Heart right ventricle (tissue), 16 donors: ENCODE measurements around the gene SCRN3. TPM values are rescaled to one million over a fixed set of nuclear protein-coding genes. Genes with fewer than 3 reads are reported as not detected.

ENCODE experiments used
- ATAC-seq, 8 donors: fragments of 200-7000 bp; cut with Tn5 transposase; one replicate each; pipeline ENCODE4 v1.9.1; 2020; ENCODE audit warnings: mild to moderate bottlenecking in 8 of 8, moderate library complexity in 8 of 8, moderate number of reproducible peaks in 1 of 8
- DNase-seq, 2 donors: peaks; one replicate each; pipeline ENCODE4 v3.0.0-alpha.2; 2020
- H3K27ac ChIP-seq, 10 donors: fragments of 200-600 bp; sonication (generic) in 2 of 10; one replicate each; pipeline versions ENCODE4 v1.5.0 to v1.8.0; 2020 to 2022; ENCODE audit warnings: mild to moderate bottlenecking in 3 of 10
- H3K27me3 ChIP-seq, 7 donors: fragments of 200-600 bp; one replicate each; pipeline ENCODE4 v1.8.0; 2021 to 2022; ENCODE audit warnings: mild to moderate bottlenecking in 2 of 7
- H3K36me3 ChIP-seq, 9 donors: fragments of 200-600 bp; sonication (generic) in 1 of 9; one replicate each; pipeline versions ENCODE4 v1.5.0 to v1.8.0; 2020 to 2022; ENCODE audit warnings: mild to moderate bottlenecking in 2 of 9
- H3K4me1 ChIP-seq, 9 donors: fragments of 200-600 bp; sonication (generic) in 1 of 9; one replicate each; pipeline versions ENCODE4 v1.5.0 to v1.8.0; 2020 to 2022; ENCODE audit warnings: mild to moderate bottlenecking in 4 of 9
- H3K4me3 ChIP-seq, 10 donors: fragments of 200-600 bp; sonication (generic) in 2 of 10; one replicate each; pipeline versions ENCODE4 v1.5.0 to v1.8.0; 2020 to 2022; ENCODE audit warnings: mild to moderate bottlenecking in 7 of 10, moderate library complexity in 2 of 10
- H3K9me3 ChIP-seq, 11 donors: fragments of 200-600 bp in 10 of 11; sonication (generic) in 2 of 11; one replicate each; pipeline versions ENCODE4 v1.5.0 to v1.8.0; 2013 to 2022; ENCODE audit warnings: mild to moderate bottlenecking in 2 of 11, control low read depth in 1 of 11, moderate library complexity in 1 of 11
- CTCF ChIP-seq, 9 donors: fragments of 200-600 bp; sonication (generic) in 2 of 9; IDR thresholded peaks; one replicate each; pipeline versions ENCODE4 v1.5.0 to v1.8.0; 2021 to 2022; ENCODE audit warnings: antibody characterized with exemption in 9 of 9, mild to moderate bottlenecking in 5 of 9, moderate library complexity in 1 of 9
- WGBS, 2 donors: extraction: QIAGEN DNeasy Blood & Tissue Kit; methylation state at CpG; one replicate each; pipeline ENCODE4 v1.1.7; 2013; ENCODE audit warnings: inconsistent platforms in 1 of 2; 5-methylcytosine and 5-hydroxymethylcytosine counted together
- intact Hi-C, 10 donors: fragments of 100-400 bp; cut with DNase I; formaldehyde crosslinking; loops; one replicate each; pipeline versions ENCODE4 v1.11.1 to v1.14.2; 2022
- polyA plus RNA-seq, 2 donors: library from polyadenylated mRNA; stranded (reverse); fragments of 200-250 nt; gene quantifications; one replicate each; pipeline ENCODE4 v1.2.3, GENCODE V29; 2013
- total RNA-seq, 10 donors: library from RNA; stranded (reverse); fragmentation: NEBNext Ultra II Directional in 3 of 10; extraction: Animal tissue kit (Norgen Biotek cat#: 25700) in 3 of 10; gene quantifications; one replicate each; pipeline versions ENCODE4 v1.2.1 to v1.2.4, GENCODE V29; 2021 to 2023
- donor health status: Arrhythmogenic right ventricular cardiomyopathy.
- donor health status: ischemic (EF 13 %, LVEDD 7.1; RV severe dilation, severe dysfunction).
- donor health status: healthy with polysubstance abuse.
- donor health status: DM: no; HTN: yes; CAD: no.
- donor health status: DM: no; HTN: no; CAD: no.
- donor health status: ischemic (EF 25% LVEDD 6.9; RV normal size, moderate dysfunction).
- donor health status: ischemic (EF 25% LVEDD 5.7; RV mildly dilated, moderate dysfunction).
- donor health status: healthy.
- donor health status: DM: yes; HTN: yes; CAD: no.
- donor health status: Ischemic cardiomyopathy.
- donor health status: ischemic (EF 35%, LVEDD 5.7; RV mildly dilated, moderate dysfunction).
- donor health status: nonischemic (EF 11% LVEDD 7.7; RV severe dilation, severe dysfunction).
- donor health status: DM: yes; HTN: yes; CAD: no.
- donor health status: PGD.
- donor health status: ischemic (EF 29% LVEDD 5.4; RV normal size, mild dysfunction).
- donor health status: nonischemic (EF 23%, LVEDD 6.1; RV moderate dilation, normal function).

SCRN3 gene
- total and polyA plus RNA-seq, 12 donors: 10.3 to 57.0 (median 43.4) TPM

GRCh38 chr2:174392706-174393105 lies 2.8 kb upstream of the SCRN3 start:
- no peak for TF ChIP-seq CTCF (IDR thresholded peaks at IDR 0.05)
- Histone ChIP-seq H3K4me1 (peaks cover 4 to 55% (median 38%) of the 10 kb centered on the region in 9 donors), H3K27ac (no peak overlapping the region), H3K36me3 (peaks cover 0 to 53% (median 6%) of the 10 kb centered on the region in 9 donors), H3K9me3 (no peaks in the 10 kb centered on the region), H3K27me3 (no peaks in the 10 kb centered on the region), H3K4me3 (no peak overlapping the region)
- no peak for ATAC-seq
- intact Hi-C loops: no loop called here
- DNase-seq: no peak

- WGBS, 2 donors: 16% methylated on average over 27 of the region's 27 CpGs
- intact Hi-C loops: no loop called here
- peak overlapping the region; percentile 54 to 93 (median 76) for H3K4me3 ChIP-seq
- DNase-seq (no peak), ATAC-seq (peak in 6 of 8 donors; percentile 12 to 59 (median 28))
- H3K27ac ChIP-seq: peak overlapping the region in 9 of 10 donors; percentile 57 to 92 (median 86)
- H3K4me1 ChIP-seq: peaks cover 4 to 43% (median 36%) of the 10 kb centered on the region in 9 donors
- H3K27me3 ChIP-seq: no peaks in the 10 kb centered on the region
- TF ChIP-seq CTCF (IDR thresholded peaks at IDR 0.05): no peak
- H3K36me3 ChIP-seq: peaks cover 0 to 37% (median 9%) of the 10 kb centered on the region in 9 donors
- H3K9me3 ChIP-seq: no peaks in the 10 kb centered on the region
Measured at GRCh38 chr2:174395969-174396630, 570 bp downstream of the SCRN3 start.

- DNase-seq: no peak
- Histone ChIP-seq H3K4me1 (peaks cover 4 to 37% (median 31%) of the 10 kb centered on the region in 9 donors), H3K36me3 (peaks cover 0 to 40% (median 10%) of the 10 kb centered on the region in 9 donors), H3K27ac (no peak overlapping the region), H3K9me3 (no peaks in the 10 kb centered on the region), H3K4me3 (no peak overlapping the region), H3K27me3 (no peaks in the 10 kb centered on the region)
- no peak for TF ChIP-seq CTCF (IDR thresholded peaks at IDR 0.05)
- ATAC-seq: no peak
- WGBS, 2 donors: 81 to 89% methylated on average over 3 of the region's 3 CpGs
- intact Hi-C loops: no loop called here
Measured at GRCh38 chr2:174397773-174398172, 2.2 kb downstream of the SCRN3 start.

DNA sequence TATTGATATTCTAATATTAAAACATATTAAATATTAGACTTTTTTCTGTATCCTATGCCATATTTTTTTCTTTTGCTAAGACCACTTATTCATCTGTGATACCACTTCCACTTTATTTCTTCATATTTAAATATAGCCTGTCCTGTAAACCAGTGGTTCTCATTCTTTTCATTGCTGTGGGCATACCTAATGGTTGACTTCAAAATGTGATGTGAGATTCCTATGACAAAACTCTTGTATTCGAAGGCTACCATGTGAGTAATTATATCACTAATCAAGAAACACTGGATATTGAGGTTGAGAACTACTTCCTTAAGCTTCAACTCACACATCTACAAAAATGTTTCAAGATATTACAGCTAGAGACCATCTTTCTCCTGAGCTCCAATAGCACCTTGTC lies 3.6 kb downstream of the SCRN3 start:
- H3K36me3 ChIP-seq: peaks cover 0 to 46% (median 10%) of the 10 kb centered on the region in 9 donors
- no peak overlapping the region for H3K27ac ChIP-seq
- WGBS, 2 donors: 75 to 87% methylated on average over 1 of the region's 1 CpG
- no peak overlapping the region for H3K4me3 ChIP-seq
- ATAC-seq (no peak), DNase-seq (no peak)
- no peaks in the 10 kb centered on the region for H3K9me3 ChIP-seq
- intact Hi-C loops: no loop called here
- TF ChIP-seq CTCF (IDR thresholded peaks at IDR 0.05): no peak
- H3K4me1 ChIP-seq: peaks cover 2 to 23% (median 17%) of the 10 kb centered on the region in 9 donors
- no peaks in the 10 kb centered on the region for H3K27me3 ChIP-seq
